ENCODE measurements around the gene ERLIN1. TPM values are rescaled to one million over a fixed set of nuclear protein-coding genes. Genes with fewer than 3 reads are reported as not detected.

The ERLIN1 gene
- total RNA-seq, 1 donor from 2014 or later, result 35.7 TPM

DNA sequence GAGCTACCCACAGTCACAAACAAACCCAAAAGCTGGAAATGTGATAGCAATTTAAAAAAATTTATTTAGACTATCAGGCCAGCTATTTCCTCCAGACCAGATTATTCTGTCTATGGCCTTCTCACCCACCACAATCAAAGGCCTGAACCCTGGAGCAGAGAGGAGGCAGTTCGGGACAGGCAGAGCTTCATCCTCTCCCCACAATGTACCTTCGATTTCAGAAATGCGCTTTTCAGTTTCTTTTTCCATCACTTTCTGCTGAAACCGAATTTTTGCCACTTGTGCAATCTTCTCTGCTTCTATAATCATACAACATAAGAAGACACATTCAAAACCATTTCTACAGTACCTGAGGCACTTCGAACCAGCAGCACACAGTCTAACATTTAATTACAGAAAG lies 29.9 kb downstream of the ERLIN1 start:
- no peaks in the 10 kb centered on the region for H3K9me3 Mint-ChIP-seq
- H3K27me3 ChIP-seq, result no peaks in the 10 kb centered on the region
- H3K79me2 ChIP-seq (ENCODE audit: low read depth), result peaks cover 10% of the 10 kb centered on the region
- H3K36me3 Mint-ChIP-seq, result peaks cover 34% of the 10 kb centered on the region
- H3K27ac ChIP-seq, result no peak overlapping the region
- no peak overlapping the region for H3K27ac Mint-ChIP-seq
- no peaks in the 10 kb centered on the region for H3K27me3 Mint-ChIP-seq (ENCODE audit: insufficient read depth, low read depth)
- TF ChIP-seq EZH2phosphoT487 (IDR thresholded peaks at IDR 0.05) (no peak), EZH2 (IDR thresholded peaks at IDR 0.05) (no peak)
- TF ChIP-seq, protein P1, sequence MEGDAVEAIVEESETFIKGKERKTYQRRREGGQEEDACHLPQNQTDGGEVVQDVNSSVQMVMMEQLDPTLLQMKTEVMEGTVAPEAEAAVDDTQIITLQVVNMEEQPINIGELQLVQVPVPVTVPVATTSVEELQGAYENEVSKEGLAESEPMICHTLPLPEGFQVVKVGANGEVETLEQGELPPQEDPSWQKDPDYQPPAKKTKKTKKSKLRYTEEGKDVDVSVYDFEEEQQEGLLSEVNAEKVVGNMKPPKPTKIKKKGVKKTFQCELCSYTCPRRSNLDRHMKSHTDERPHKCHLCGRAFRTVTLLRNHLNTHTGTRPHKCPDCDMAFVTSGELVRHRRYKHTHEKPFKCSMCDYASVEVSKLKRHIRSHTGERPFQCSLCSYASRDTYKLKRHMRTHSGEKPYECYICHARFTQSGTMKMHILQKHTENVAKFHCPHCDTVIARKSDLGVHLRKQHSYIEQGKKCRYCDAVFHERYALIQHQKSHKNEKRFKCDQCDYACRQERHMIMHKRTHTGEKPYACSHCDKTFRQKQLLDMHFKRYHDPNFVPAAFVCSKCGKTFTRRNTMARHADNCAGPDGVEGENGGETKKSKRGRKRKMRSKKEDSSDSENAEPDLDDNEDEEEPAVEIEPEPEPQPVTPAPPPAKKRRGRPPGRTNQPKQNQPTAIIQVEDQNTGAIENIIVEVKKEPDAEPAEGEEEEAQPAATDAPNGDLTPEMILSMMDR (IDR thresholded peaks at IDR 0.05), result no peak
- H3K4me2 ChIP-seq, result no peak overlapping the region
- no peaks in the 10 kb centered on the region for H3F3A ChIP-seq (ENCODE audit: low read depth)
- no peaks in the 10 kb centered on the region for H3K4me1 ChIP-seq
- H2AFZ ChIP-seq (replicated peaks), result no peak overlapping the region
- H3K4me3 ChIP-seq, result no peak overlapping the region
- DNase-seq (ENCODE audit: low spot score), result no peak
- H3K9me3 ChIP-seq (ENCODE audit: low read depth), result no peaks in the 10 kb centered on the region
- no peaks in the 10 kb centered on the region for H3K4me1 Mint-ChIP-seq
- H3K4me3 Mint-ChIP-seq, result no peak overlapping the region
- H3K36me3 ChIP-seq, result peaks cover 12% of the 10 kb centered on the region
- H4K20me1 ChIP-seq (ENCODE audit: low read depth), result peaks cover under 1% of the 10 kb centered on the region
- no peak overlapping the region for H3K9ac ChIP-seq

DNA sequence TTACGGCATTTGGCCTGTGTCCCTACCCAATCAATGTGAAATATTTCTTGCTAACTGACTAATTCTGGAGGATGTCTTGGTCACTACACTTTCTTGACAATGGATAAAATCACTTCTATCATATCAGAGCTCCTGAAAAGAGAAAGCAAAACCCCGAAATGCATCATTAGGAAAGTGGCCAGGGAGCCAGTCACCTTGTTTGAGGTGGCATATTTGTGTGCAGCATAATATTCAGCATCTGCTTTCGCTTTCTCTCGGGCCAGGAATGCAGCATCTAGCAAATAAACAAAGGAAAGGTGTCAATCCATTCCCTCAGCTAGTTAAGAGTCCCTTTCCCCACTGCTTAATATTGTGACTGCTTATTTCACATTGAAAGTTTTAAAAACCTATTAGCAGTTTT lies 31.2 kb downstream of the ERLIN1 start:
- DNase-seq (ENCODE audit: low spot score), result no peak
- no peak overlapping the region for H3K4me3 ChIP-seq
- H3K4me1 ChIP-seq, result no peaks in the 10 kb centered on the region
- H2AFZ ChIP-seq (replicated peaks), result no peak overlapping the region
- peaks cover 10% of the 10 kb centered on the region for H3K79me2 ChIP-seq (ENCODE audit: low read depth)
- no peak overlapping the region for H3K4me2 ChIP-seq
- H3K4me1 Mint-ChIP-seq, result no peaks in the 10 kb centered on the region
- H3K4me3 Mint-ChIP-seq, result no peak overlapping the region
- no peaks in the 10 kb centered on the region for H3K9me3 Mint-ChIP-seq
- H3K9ac ChIP-seq, result no peak overlapping the region
- peaks cover 31% of the 10 kb centered on the region for H3K36me3 Mint-ChIP-seq
- no peak overlapping the region for H3K27ac Mint-ChIP-seq
- H3K27me3 Mint-ChIP-seq (ENCODE audit: insufficient read depth, low read depth), result no peaks in the 10 kb centered on the region
- H3F3A ChIP-seq (ENCODE audit: low read depth), result peaks cover 4% of the 10 kb centered on the region
- H3K36me3 ChIP-seq, result peaks cover 12% of the 10 kb centered on the region
- no peaks in the 10 kb centered on the region for H3K9me3 ChIP-seq (ENCODE audit: low read depth)
- no peaks in the 10 kb centered on the region for H3K27me3 ChIP-seq
- no peak for TF ChIP-seq EZH2 (IDR thresholded peaks at IDR 0.05)
- TF ChIP-seq EZH2phosphoT487 (IDR thresholded peaks at IDR 0.05), result no peak
- TF ChIP-seq, protein P1 (IDR thresholded peaks at IDR 0.05), result no peak
- H3K27ac ChIP-seq, result no peak overlapping the region
- H4K20me1 ChIP-seq (ENCODE audit: low read depth), result peaks cover 5% of the 10 kb centered on the region

DNA sequence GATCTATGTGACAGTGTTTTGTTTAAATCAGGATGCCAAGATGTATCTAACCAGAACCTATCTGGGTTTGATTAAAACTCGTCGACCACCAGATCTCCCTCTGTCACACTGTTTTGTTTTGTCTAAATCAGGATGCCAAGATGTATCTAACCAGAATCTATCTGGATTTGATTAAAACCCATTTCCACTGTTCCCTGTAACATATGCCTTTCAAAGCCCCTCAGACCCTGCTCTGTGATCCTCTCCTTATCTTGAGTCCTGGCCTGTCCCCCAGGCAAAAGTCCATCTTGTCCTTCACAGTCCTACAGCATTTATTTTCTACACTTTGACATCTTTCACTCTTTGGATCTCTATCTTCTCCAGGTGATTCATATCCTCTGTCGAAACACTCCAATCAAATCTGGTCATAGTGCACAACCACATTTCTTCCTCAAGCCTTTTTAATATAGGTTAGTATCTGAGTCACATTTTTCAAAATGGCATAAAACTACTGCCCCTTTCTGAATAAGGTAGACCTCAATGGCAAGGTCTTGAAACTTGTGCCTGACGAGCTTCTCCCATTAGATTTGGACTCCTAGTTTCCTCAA lies 32.5 kb downstream of the ERLIN1 start:
- Histone ChIP-seq H4K20me1 (ENCODE audit: low read depth) (peaks cover 5% of the 10 kb centered on the region), H3K36me3 (peaks cover 4% of the 10 kb centered on the region), H3F3A (ENCODE audit: low read depth) (peaks cover 4% of the 10 kb centered on the region), H3K4me3 (no peak overlapping the region), H3K4me2 (no peak overlapping the region), H3K79me2 (ENCODE audit: low read depth) (no peaks in the 10 kb centered on the region), H3K4me1 (no peaks in the 10 kb centered on the region), H3K27ac (no peak overlapping the region), H3K9me3 (ENCODE audit: low read depth) (no peaks in the 10 kb centered on the region), H3K27me3 (no peaks in the 10 kb centered on the region), H3K9ac (no peak overlapping the region), H2AFZ (replicated peaks) (no peak overlapping the region)
- Mint-ChIP-seq H3K27ac (no peak overlapping the region), H3K27me3 (ENCODE audit: insufficient read depth, low read depth) (no peaks in the 10 kb centered on the region), H3K4me3 (no peak overlapping the region), H3K36me3 (peaks cover 25% of the 10 kb centered on the region), H3K4me1 (peaks cover 5% of the 10 kb centered on the region), H3K9me3 (no peaks in the 10 kb centered on the region)
- no peak for DNase-seq (ENCODE audit: low spot score)
- TF ChIP-seq, protein P1 (IDR thresholded peaks at IDR 0.05), result no peak
- TF ChIP-seq EZH2phosphoT487 (IDR thresholded peaks at IDR 0.05), result no peak
- no peak for TF ChIP-seq EZH2 (IDR thresholded peaks at IDR 0.05)

Data from neural progenitor cell (in vitro differentiated cells).